ENCODE data around the gene CLVS2.

- TF ChIP-seq CTCF (IDR thresholded peaks at IDR 0.05 in 8 of 11, conservative IDR thresholded peaks at IDR 0.05 in 3 of 11) (no peak), POLR2AphosphoS5 (IDR thresholded peaks at IDR 0.05) (no peak)
Observed at GRCh38 chr6:123009059-123009458, 13.0 kb downstream of the CLVS2 start.
